CD4-positive, alpha-beta T cell (primary cell): ENCODE results near the gene TMPRSS7. TPM values are rescaled to one million over a fixed set of nuclear protein-coding genes. Genes with fewer than 3 reads are reported as not detected.

ENCODE experiments used
- ATAC-seq: fragments of 200-7000 bp; cut with Tn5 transposase; one replicate; pipeline ENCODE4 v1.10.0; 2022; ENCODE audit warnings: mild to moderate bottlenecking; ENCODE audit not compliant: poor library complexity
- CTCF ChIA-PET: fragments of 350-600 bp; sonication (Branson Sonifier 250); formaldehyde crosslinking; loops from one replicate; lab custom pipeline; 2021; ENCODE audit warnings: antibody characterized with exemption, inconsistent platforms; lab: Charles Lee
- POLR2A ChIA-PET: fragments of 350-600 bp; sonication (Branson Sonifier 250); formaldehyde crosslinking; loops from one replicate; lab custom pipeline; 2021; ENCODE audit warnings: antibody characterized with exemption, inconsistent platforms; lab: Charles Lee
- DNase-seq, 14 experiments: peaks; one replicate each; pipeline ENCODE4 v3.0.0-alpha.2; 2013 to 2020; ENCODE audit warnings: mixed read lengths in 2 of 14
- H3K27ac ChIP-seq, 2 donors: one replicate each; pipeline versions ENCODE4 v1.5.1 to v1.7.0; 2013; ENCODE audit warnings: low read length in 2 of 2, low read depth in 1 of 2, mild to moderate bottlenecking in 1 of 2
- H3K27me3 ChIP-seq, 2 experiments: 1 replicate in 1 of 2; 2 replicates in 1 of 2; pipeline versions ENCODE4 v1.6.1 to v1.7.0; 2013; ENCODE audit warnings: low read length in 2 of 2, control low read depth in 1 of 2, mild to moderate bottlenecking in 1 of 2, moderate library complexity in 1 of 2; ENCODE audit not compliant: insufficient read depth in 2 of 2, control insufficient read depth in 1 of 2
- H3K36me3 ChIP-seq: one replicate; pipeline ENCODE4 v1.6.1; 2013; ENCODE audit warnings: low read length, control low read depth; ENCODE audit not compliant: insufficient read depth
- H3K4me1 ChIP-seq: one replicate; pipeline ENCODE4 v1.6.1; 2013; ENCODE audit warnings: low read length, control low read depth; ENCODE audit not compliant: insufficient read depth
- H3K4me3 ChIP-seq: one replicate; pipeline ENCODE4 v1.5.1; 2013; ENCODE audit warnings: mild to moderate bottlenecking, low read length, moderate library complexity
- H3K9me3 ChIP-seq, 2 experiments: 1 replicate in 1 of 2; 2 replicates in 1 of 2; pipeline versions ENCODE4 v1.6.1 to v1.7.0; 2013; ENCODE audit warnings: low read length in 2 of 2, mild to moderate bottlenecking in 2 of 2, control low read depth in 1 of 2, moderate library complexity in 1 of 2; ENCODE audit not compliant: control insufficient read depth in 1 of 2, insufficient read depth in 1 of 2
- H3K27ac Mint-ChIP-seq: one replicate; pipeline ENCODE4 v1.8.0; 2020; ENCODE audit warnings: mixed read lengths
- H3K27me3 Mint-ChIP-seq: one replicate; pipeline ENCODE4 v1.8.0; 2021; ENCODE audit warnings: mixed read lengths
- H3K36me3 Mint-ChIP-seq: one replicate; pipeline ENCODE4 v1.8.0; 2021; ENCODE audit warnings: low read depth, mixed read lengths
- H3K4me1 Mint-ChIP-seq: one replicate; pipeline ENCODE4 v1.8.0; 2021; ENCODE audit warnings: low read depth, mixed read lengths
- H3K4me3 Mint-ChIP-seq: one replicate; pipeline ENCODE4 v1.8.0; 2020; ENCODE audit warnings: mild to moderate bottlenecking, mixed read lengths
- H3K9me3 Mint-ChIP-seq: one replicate; pipeline ENCODE4 v1.8.0; 2020; ENCODE audit warnings: mixed read lengths
- CTCF ChIP-seq: fragments of 200-600 bp; IDR thresholded peaks from one replicate; pipeline ENCODE4 v1.8.0; 2022; ENCODE audit warnings: antibody characterized with exemption, mild to moderate bottlenecking
- intact Hi-C, 2 experiments: fragments of 100-400 bp; cut with DNase I in 1 of 2; cut with micrococcal nuclease in 1 of 2; formaldehyde crosslinking; loops; one replicate each; pipeline versions ENCODE4 v1.15.1 to v1.9.0; 2023 to 2025; cut with DNase I, micrococcal nuclease
- total RNA-seq, 174 experiments: library from RNA in 2 of 174; stranded (reverse) in 2 of 174; gene quantifications; one replicate each; pipeline ENCODE4 v1.2.3 and lab custom pipeline; 2021 to 2026

TMPRSS7 gene
- total RNA-seq, 2 experiments from 2014 or later = 0.14 TPM; not detected in 1

- intact Hi-C loops = loop anchor here (2.0 to 5.0 kb wide), 2 partner anchors 14 to 40 kb away; no protein-coding TSS in a partner anchor
- Mint-ChIP-seq H3K4me1 (peaks cover 66% of the 10 kb centered on the region), H3K27me3 (no peaks in the 10 kb centered on the region), H3K36me3 (no peaks in the 10 kb centered on the region), H3K9me3 (no peaks in the 10 kb centered on the region), H3K27ac (peak overlapping the region; percentile 81), H3K4me3 (peak overlapping the region; percentile 85)
- Histone ChIP-seq H3K27me3 (no peaks in the 10 kb centered on the region), H3K27ac (no peak overlapping the region), H3K36me3 (no peaks in the 10 kb centered on the region), H3K4me1 (peaks cover 33% of the 10 kb centered on the region), H3K4me3 (peak overlapping the region; percentile 71), H3K9me3 (no peaks in the 10 kb centered on the region)
- CTCF ChIA-PET = no interaction called here
- POLR2A ChIA-PET = interaction anchor here (1.0 kb wide), 1 partner anchor 15 kb away, joined by 5 read pairs; no protein-coding TSS in a partner anchor
- no peak for ATAC-seq
- TF ChIP-seq CTCF = no peak
- no peak for DNase-seq
Observed at GRCh38 chr3:112086875-112087524, 52.5 kb downstream of the TMPRSS7 start.

GRCh38 chr3:112087746-112088145 is 53.2 kb downstream of the TMPRSS7 start:
- Mint-ChIP-seq H3K4me3 (peak overlapping the region; percentile 85), H3K36me3 (no peaks in the 10 kb centered on the region), H3K4me1 (peaks cover 74% of the 10 kb centered on the region), H3K9me3 (no peaks in the 10 kb centered on the region), H3K27ac (peak overlapping the region; percentile 81), H3K27me3 (no peaks in the 10 kb centered on the region)
- DNase-seq = no peak
- CTCF ChIA-PET = no interaction called here
- ATAC-seq = no peak
- H3K36me3 ChIP-seq = no peaks in the 10 kb centered on the region
- intact Hi-C loops = loop anchor here (2.0 to 5.0 kb wide), 2 partner anchors 15 to 40 kb away; no protein-coding TSS in a partner anchor
- H3K4me3 ChIP-seq = no peak overlapping the region
- POLR2A ChIA-PET = no interaction called here
- no peaks in the 10 kb centered on the region for H3K27me3 ChIP-seq
- H3K4me1 ChIP-seq = peaks cover 37% of the 10 kb centered on the region
- TF ChIP-seq CTCF = no peak
- H3K27ac ChIP-seq = no peak overlapping the region
- no peaks in the 10 kb centered on the region for H3K9me3 ChIP-seq

- H3K4me1 ChIP-seq = peaks cover 42% of the 10 kb centered on the region
- no peaks in the 10 kb centered on the region for H3K9me3 ChIP-seq
- Mint-ChIP-seq H3K27ac (no peak overlapping the region), H3K4me1 (peaks cover 80% of the 10 kb centered on the region), H3K9me3 (no peaks in the 10 kb centered on the region), H3K27me3 (no peaks in the 10 kb centered on the region), H3K36me3 (no peaks in the 10 kb centered on the region), H3K4me3 (no peak overlapping the region)
- ATAC-seq (no peak), DNase-seq (no peak)
- H3K4me3 ChIP-seq = no peak overlapping the region
- POLR2A ChIA-PET = no interaction called here
- intact Hi-C loops = loop anchor here in 1 of 2 experiments (5.0 kb wide), 1 partner anchor 42 kb away; no protein-coding TSS in a partner anchor
- CTCF ChIA-PET = no interaction called here
- no peaks in the 10 kb centered on the region for H3K27me3 ChIP-seq
- no peak overlapping the region for H3K27ac ChIP-seq
- no peak for TF ChIP-seq CTCF
- H3K36me3 ChIP-seq = no peaks in the 10 kb centered on the region
Observed at GRCh38 chr3:112088944-112089343, 54.4 kb downstream of the TMPRSS7 start.
